ENCODE data around the gene MRPS2.

GRCh38 chr9:135480940-135481310 lies 19.6 kb upstream of the MRPS2 start:
- TF ChIP-seq POLR2A (IDR thresholded peaks at IDR 0.05) (no peak), CTCF (IDR thresholded peaks at IDR 0.05) (no peak)

All from heart left ventricle (tissue), 13 donors.